ENCODE results near the gene STXBP3. TPM values are rescaled to one million over a fixed set of nuclear protein-coding genes. Genes with fewer than 3 reads are reported as not detected.

The STXBP3 gene
- total and polyA plus RNA-seq, 9 donors = 26.5 to 53.5 (median 40.5) TPM

- Histone ChIP-seq H3K27me3 (no peaks in the 10 kb centered on the region), H3K4me1 (ENCODE audit: insufficient read depth) (no peaks in the 10 kb centered on the region), H3K9me3 (no peaks in the 10 kb centered on the region), H3K36me3 (no peaks in the 10 kb centered on the region), H3K27ac (no peak overlapping the region), H3K4me3 (no peak overlapping the region)
- intact Hi-C loops (cut with DNase I) = no loop called here
- WGBS, 3 donors = 72 to 81% (median 79%) methylated on average over 6 of the region's 6 CpGs
- TF ChIP-seq, protein P1, sequence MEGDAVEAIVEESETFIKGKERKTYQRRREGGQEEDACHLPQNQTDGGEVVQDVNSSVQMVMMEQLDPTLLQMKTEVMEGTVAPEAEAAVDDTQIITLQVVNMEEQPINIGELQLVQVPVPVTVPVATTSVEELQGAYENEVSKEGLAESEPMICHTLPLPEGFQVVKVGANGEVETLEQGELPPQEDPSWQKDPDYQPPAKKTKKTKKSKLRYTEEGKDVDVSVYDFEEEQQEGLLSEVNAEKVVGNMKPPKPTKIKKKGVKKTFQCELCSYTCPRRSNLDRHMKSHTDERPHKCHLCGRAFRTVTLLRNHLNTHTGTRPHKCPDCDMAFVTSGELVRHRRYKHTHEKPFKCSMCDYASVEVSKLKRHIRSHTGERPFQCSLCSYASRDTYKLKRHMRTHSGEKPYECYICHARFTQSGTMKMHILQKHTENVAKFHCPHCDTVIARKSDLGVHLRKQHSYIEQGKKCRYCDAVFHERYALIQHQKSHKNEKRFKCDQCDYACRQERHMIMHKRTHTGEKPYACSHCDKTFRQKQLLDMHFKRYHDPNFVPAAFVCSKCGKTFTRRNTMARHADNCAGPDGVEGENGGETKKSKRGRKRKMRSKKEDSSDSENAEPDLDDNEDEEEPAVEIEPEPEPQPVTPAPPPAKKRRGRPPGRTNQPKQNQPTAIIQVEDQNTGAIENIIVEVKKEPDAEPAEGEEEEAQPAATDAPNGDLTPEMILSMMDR (IDR thresholded peaks at IDR 0.05) = no peak
- TF ChIP-seq POLR2A (IDR thresholded peaks at IDR 0.05) (no peak), EP300 (IDR thresholded peaks at IDR 0.05) (no peak)
- no peak for DNase-seq
These were observed 42.5 kb upstream of the STXBP3 start for GRCh38 chr1:108703939-108704338.

DNA sequence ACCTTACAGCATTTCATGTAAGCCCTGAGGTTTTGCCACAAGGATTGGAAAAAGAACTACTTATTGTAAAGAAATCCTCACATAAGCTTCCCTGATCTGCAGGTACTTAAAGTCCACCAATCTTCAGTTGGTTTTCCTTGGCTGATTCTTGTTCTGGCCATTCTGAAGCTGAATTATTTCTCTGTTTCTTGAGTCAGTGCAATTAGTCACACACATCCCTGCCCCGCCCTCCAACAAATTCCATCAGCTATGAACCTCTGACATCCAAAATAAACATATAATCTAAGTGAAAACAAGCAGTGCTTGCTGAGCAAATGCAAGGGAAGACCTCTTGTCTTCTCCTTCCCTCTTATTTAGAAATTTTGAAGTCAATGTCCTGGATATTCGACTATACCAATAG, 42.0 kb upstream of the STXBP3 start:
- Histone ChIP-seq H3K27ac (no peak overlapping the region), H3K9me3 (no peaks in the 10 kb centered on the region), H3K4me1 (ENCODE audit: insufficient read depth) (no peaks in the 10 kb centered on the region), H3K27me3 (no peaks in the 10 kb centered on the region), H3K36me3 (no peaks in the 10 kb centered on the region), H3K4me3 (no peak overlapping the region)
- TF ChIP-seq EP300 (IDR thresholded peaks at IDR 0.05) (no peak), POLR2A (IDR thresholded peaks at IDR 0.05) (no peak)
- TF ChIP-seq, protein P1 (IDR thresholded peaks at IDR 0.05) = no peak
- intact Hi-C loops (cut with DNase I) = no loop called here
- DNase-seq = no peak
- 50 to 61% (median 52%) methylated on average over 2 of the region's 2 CpGs for WGBS, 3 donors

GRCh38 chr1:108706643-108707042, 39.8 kb upstream of the STXBP3 start:
- Histone ChIP-seq H3K36me3 (no peaks in the 10 kb centered on the region), H3K27ac (no peak overlapping the region), H3K4me3 (no peak overlapping the region), H3K9me3 (no peaks in the 10 kb centered on the region), H3K27me3 (no peaks in the 10 kb centered on the region), H3K4me1 (ENCODE audit: insufficient read depth) (no peaks in the 10 kb centered on the region)
- TF ChIP-seq EP300 (IDR thresholded peaks at IDR 0.05) (no peak), POLR2A (IDR thresholded peaks at IDR 0.05) (no peak)
- TF ChIP-seq, protein P1 (IDR thresholded peaks at IDR 0.05) = no peak
- WGBS, 3 donors = 95 to 97% (median 97%) methylated on average over 3 of the region's 3 CpGs
- intact Hi-C loops (cut with DNase I) = no loop called here
- no peak for DNase-seq

- no peak overlapping the region for H3K4me3 ChIP-seq
- no peak for DNase-seq
- H3K36me3 ChIP-seq = no peaks in the 10 kb centered on the region
- WGBS, 3 donors = 61 to 66% (median 62%) methylated on average over 7 of the region's 7 CpGs
- TF ChIP-seq POLR2A (IDR thresholded peaks at IDR 0.05) (no peak), EP300 (IDR thresholded peaks at IDR 0.05) (no peak)
- TF ChIP-seq, protein P1 (IDR thresholded peaks at IDR 0.05) = no peak
- H3K27ac ChIP-seq = no peak overlapping the region
- H3K4me1 ChIP-seq (ENCODE audit: insufficient read depth) = no peaks in the 10 kb centered on the region
- H3K9me3 ChIP-seq = no peaks in the 10 kb centered on the region
- intact Hi-C loops (cut with DNase I) = no loop called here
- H3K27me3 ChIP-seq = no peaks in the 10 kb centered on the region
These were observed 37.5 kb upstream of the STXBP3 start for GRCh38 chr1:108708691-108709660.
